NCI-H82 (cell line): ENCODE measurements around the gene ACE2.

Experiments used
- DNase-seq: peaks from one replicate; lab custom pipeline; 2025; lab: John Stamatoyannopoulos, UW

The ACE2 gene

GRCh38 chrX:15574017-15574416, 26.7 kb downstream of the ACE2 start:
- DNase-seq, result no peak

DNA sequence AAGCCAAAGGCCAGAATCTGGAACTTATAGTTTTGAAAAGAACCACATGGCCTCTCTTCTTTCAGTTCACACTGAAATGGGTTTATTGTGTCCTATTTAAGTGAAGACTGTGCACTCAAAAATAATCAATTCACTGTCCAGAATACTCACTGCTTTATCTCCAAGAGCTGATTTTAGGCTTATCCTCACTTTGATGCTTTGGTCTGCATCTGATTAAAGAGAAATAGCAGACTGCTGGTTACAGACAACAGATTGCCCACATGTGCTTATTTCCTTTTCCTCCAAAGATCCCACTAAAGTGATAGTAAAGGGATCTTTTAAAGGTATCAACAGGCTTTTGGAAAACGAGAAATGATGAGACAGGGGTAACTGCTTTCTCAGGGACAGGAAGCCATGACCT, 30.6 kb downstream of the ACE2 start:
- DNase-seq, result peak; percentile 8

DNA sequence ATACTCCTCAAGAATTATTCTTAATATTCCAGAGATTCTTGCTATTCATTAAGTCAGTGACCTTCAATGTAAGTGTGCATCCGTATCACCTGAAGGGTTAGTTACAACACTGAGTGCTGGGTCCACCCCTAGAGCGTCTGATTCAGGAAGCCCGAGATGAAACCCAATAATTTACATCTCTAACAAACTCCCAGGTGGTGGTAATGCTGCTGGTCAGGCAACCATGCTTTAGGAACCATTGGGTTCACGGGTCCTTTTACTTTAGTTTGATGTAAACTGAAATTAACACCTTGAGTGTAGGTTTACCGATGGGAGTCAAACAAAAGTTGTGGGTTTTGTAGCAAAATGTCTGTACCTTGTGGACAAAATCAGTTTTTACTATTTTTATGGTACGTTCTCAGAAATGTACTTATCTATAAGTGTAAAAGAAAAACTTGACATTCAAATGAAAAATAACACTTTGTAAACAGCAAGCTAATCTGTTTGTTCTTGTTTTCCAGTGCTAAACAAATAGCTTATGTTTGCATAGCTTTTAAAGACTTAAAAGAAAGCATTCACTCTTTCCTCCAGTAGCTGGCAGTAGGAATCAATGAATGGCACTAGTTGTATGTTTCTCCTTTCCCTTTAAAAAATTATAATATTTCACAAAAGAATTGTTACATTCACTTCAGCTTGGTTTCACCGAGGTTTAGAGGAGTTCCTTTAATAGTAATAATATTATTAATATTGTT, 32.7 kb downstream of the ACE2 start:
- no peak for DNase-seq

GRCh38 chrX:15567267-15567666, 33.5 kb downstream of the ACE2 start:
- DNase-seq, result no peak

- no peak for DNase-seq
Observed at GRCh38 chrX:15566244-15566643, 34.5 kb downstream of the ACE2 start.

DNA sequence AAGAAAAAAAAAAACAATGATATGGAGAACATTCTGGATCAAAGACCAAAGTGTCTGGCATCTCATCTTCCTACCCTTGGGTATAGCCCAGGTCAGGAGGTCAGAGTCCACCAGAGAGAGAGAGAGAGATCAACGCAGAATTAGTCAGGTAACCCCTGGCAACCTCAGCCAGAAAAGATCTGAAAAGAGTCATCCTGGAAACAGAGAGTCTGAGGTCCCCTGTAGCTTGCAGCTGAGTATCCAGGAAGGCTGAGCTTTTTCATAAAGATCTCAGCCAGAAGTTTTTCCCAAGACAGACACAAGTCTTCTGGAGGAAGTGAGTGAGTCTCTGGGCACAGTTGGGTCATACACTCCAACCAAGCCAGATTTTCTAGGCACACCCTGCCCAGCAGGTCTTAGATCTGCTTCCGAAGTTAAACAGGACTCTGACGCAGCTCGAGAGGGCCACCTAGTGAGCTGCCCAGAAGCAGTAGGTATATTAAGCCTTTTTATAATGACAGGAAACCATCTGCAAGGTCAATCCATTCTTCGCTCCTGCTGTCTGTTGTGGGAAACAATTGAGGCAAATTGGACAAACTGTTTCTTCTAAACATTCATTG, 35.7 kb downstream of the ACE2 start:
- peak; percentile 75 for DNase-seq

- no peak for DNase-seq
Observed at GRCh38 chrX:15563056-15563455, 37.7 kb downstream of the ACE2 start.

GRCh38 chrX:15560924-15561323, 39.8 kb downstream of the ACE2 start:
- DNase-seq, result no peak

- no peak for DNase-seq
Observed at GRCh38 chrX:15559227-15559626, 41.5 kb downstream of the ACE2 start.

DNA sequence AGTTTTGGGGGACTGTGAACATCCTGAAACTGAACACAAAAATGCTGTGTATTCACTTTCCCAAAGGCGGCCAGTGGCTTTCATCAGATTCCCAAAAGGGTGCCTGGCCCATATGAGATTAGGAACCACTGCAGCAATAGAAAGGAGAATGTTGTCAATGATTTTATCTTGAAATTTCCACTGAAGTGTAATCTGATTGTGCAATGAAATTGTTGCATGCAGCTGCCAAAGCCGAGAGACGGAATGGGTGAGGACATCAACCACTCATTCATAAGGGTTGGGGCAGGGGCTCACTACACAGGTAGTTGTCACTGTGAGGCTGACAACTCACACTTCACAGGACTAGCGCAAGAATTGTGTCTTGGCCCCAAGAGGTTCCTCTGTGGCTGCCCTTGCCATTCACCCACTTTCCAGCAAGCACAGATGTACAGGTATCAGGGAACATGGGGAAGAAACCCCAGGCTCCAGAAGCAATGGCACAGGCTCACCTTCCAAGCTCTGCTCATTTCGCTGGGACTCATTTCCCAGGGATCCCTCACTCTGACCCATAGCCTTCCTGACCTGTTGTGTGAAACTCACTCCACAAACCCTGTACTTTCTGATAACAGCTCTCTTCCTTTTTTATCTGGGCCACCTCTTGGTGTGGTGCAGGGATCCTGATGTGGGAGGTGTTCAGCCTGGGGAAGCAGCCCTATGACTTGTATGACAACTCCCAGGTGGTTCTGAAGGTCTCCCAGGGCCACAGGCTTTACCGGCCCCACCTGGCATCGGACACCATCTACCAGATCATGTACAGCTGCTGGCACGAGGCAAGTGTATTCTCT, 51.4 kb downstream of the ACE2 start:
- no peak for DNase-seq

DNA sequence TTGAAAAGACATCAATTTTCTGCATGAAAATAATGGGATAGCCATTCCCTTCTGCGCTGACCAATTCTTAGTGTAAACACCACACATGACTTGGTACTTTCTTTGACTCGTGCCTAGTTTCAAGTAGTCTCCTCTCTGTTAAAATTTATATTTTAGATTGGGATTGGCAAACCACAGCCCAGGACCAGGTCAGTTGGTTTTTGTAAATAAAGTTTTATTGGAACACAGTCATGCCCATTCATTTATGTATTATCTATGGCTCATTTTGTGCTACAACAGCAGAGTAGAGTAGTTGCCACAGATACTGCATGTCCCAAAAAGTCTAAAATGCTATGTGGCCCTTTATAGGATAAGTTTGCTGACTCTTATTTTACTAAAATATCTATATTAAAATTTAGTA, 53.4 kb downstream of the ACE2 start:
- DNase-seq, result no peak

DNA sequence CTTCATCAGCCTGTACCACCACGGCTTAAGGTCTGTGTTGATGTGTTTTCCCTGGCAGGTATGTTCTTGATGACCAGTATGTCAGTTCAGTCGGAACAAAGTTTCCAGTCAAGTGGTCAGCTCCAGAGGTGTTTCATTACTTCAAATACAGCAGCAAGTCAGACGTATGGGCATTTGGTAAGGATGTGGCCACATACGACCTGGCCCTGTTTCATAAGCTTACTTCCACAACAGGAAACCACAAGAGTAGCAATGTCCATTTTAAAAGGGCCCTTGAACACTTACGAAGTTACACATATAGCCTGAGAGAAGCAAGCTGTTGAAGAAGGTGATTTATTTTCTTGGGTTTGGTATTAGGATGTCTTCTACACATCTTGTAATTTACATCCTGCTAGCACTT, 54.0 kb downstream of the ACE2 start:
- no peak for DNase-seq

GRCh38 chrX:15530318-15530717, 70.4 kb downstream of the ACE2 start:
- peak; percentile 2 for DNase-seq

- DNase-seq, result no peak
Observed at GRCh38 chrX:15529165-15529564, 71.6 kb downstream of the ACE2 start.

DNA sequence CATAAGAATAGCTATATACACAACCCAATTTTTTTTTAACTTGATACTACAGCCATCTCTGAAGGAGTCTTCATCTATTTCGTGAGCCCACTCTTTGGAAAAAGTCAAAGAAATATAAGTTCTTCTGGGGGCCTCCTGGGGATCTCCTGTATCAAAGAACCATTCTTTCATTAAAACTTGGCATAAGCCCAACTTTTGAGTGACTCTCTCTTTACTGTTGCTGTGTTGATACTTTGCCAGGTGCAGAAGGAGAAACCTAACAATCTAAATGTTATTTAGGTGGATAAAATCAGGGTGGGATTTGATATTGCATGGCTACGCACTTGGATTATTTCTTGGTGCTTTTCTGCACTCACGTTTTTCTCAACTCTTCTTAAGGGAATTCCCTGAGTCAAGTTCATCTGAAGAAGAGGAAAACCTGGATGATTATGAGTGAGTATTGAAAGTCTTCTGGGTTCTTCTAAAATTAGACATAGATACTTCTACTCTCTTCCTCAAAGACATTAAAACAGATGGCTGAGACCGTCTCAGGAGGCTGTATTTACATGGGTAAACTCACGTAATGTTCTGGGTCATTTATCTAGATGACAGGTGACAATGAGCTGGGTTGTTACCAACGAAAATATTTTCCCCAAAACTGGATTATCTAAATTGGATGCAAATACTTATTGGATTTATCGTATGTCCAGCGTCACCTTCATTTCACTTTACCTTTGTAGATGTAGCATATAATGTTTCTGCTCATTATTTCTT, 74.9 kb downstream of the ACE2 start:
- DNase-seq, result peak; percentile 73

GRCh38 chrX:15524417-15524816, 76.3 kb downstream of the ACE2 start:
- no peak for DNase-seq

DNA sequence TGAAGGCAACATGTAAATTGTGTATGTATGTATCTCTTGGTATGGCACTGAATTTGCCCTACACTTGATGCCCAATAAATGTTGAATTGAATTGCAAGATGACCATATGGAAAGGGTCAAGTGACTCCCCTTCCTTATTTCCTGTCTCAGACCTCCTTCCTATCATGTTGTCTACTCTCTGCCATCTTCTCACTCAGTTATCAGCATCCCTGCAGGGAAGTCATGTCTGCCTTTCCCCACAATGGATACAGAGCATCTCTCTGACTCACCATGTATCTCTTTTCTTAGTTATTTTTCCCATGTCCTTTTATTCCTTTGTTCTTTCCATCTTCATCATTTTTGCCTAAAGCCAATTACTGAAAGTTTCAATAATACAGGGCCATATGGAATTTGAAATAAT, 77.7 kb downstream of the ACE2 start:
- no peak for DNase-seq

GRCh38 chrX:15522464-15522863, 78.3 kb downstream of the ACE2 start:
- no peak for DNase-seq

DNA sequence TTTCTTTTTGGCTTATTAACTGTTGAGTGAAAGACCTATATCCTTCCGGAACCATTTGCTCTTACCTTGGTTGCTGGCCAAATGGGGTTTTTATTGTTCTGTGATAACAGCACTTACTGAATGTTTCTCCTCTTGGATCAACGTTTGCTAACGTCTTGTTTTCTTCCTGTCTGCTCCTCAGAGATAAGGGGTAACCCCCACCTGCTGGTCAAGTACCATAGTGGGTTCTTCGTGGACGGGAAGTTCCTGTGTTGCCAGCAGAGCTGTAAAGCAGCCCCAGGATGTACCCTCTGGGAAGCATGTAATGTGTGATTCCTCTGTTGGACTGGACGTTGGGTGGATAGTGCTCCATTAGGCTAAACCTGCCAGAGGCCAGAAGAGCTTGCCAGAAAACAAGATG, 84.8 kb downstream of the ACE2 start:
- no peak for DNase-seq

- no peak for DNase-seq
Observed at GRCh38 chrX:15514279-15514678, 86.5 kb downstream of the ACE2 start.

- DNase-seq, result no peak
Observed at GRCh38 chrX:15512401-15512965, 88.3 kb downstream of the ACE2 start.

- DNase-seq, result peak; percentile 14
Observed at GRCh38 chrX:15511563-15511962, 89.2 kb downstream of the ACE2 start.
